Measurements from ENCODE around the gene GORAB.

GRCh38 chr1:170487503-170487902 is 44.5 kb upstream of the GORAB start:
- TF ChIP-seq CTCF (IDR thresholded peaks at IDR 0.05) (no peak), POLR2A (IDR thresholded peaks at IDR 0.05) (no peak)

Data from prostate gland (tissue), 2 donors.